Fibroblast of mammary gland (primary cell): ENCODE data around the gene DPEP2.
"Not testable (repeated sequence)": the region's sequence is repeated elsewhere in the genome, so short reads cannot be mapped to it uniquely, and the experiment has no call there.

ENCODE experiments used
- DNase-seq: peaks from one replicate; pipeline ENCODE4 v3.0.0-alpha.2; 2010; ENCODE audit warnings: low read depth
- H3K4me3 ChIP-seq: 2 replicates; pipeline ENCODE4 v1.5.1; 2011; ENCODE audit warnings: low read depth, mild to moderate bottlenecking, low read length, moderate library complexity; ENCODE audit not compliant: control insufficient read depth
- CTCF ChIP-seq: conservative IDR thresholded peaks from 2 replicates; pipeline ENCODE4 v1.5.1; 2011; ENCODE audit warnings: low read depth, low read length, inconsistent platforms; ENCODE audit not compliant: control insufficient read depth, insufficient read depth

The DPEP2 gene

GRCh38 chr16:68019167-68019680 lies 19.9 kb upstream of the DPEP2 start:
- no peak for DNase-seq
- no peak overlapping the region for H3K4me3 ChIP-seq
- TF ChIP-seq CTCF = no peak

- no peak within 1 kb of the TSS for H3K4me3 ChIP-seq
- no peak for TF ChIP-seq CTCF
- DNase-seq = no peak
Observed at GRCh38 chr16:68015681-68016080, 16.4 kb upstream of the DPEP2 start, which contains the start of gene DPEP2NB. TSS of gene DPEP2NB (minus strand) at chr16:68015911. CDS start at chr16:68015770, 141 bp downstream.

GRCh38 chr16:68013440-68013839 lies 14.2 kb upstream of the DPEP2 start:
- H3K4me3 ChIP-seq = no peak overlapping the region
- no peak for DNase-seq
- no peak for TF ChIP-seq CTCF

GRCh38 chr16:68009872-68010271 lies 10.6 kb upstream of the DPEP2 start:
- not testable (repeated sequence) for DNase-seq, H3K4me3 ChIP-seq

- no peak for DNase-seq
- no peak overlapping the region for H3K4me3 ChIP-seq
- no peak for TF ChIP-seq CTCF
Observed at GRCh38 chr16:68009157-68009735, 10.0 kb upstream of the DPEP2 start.

GRCh38 chr16:68005786-68006286 lies 6.6 kb upstream of the DPEP2 start:
- no peak for DNase-seq
- H3K4me3 ChIP-seq = no peak overlapping the region
- no peak for TF ChIP-seq CTCF

- TF ChIP-seq CTCF = no peak
- no peak overlapping the region for H3K4me3 ChIP-seq
Observed at GRCh38 chr16:68005211-68005610, 5.9 kb upstream of the DPEP2 start.

More at GRCh38 chr16:68005211-68005610, 5.9 kb upstream of the DPEP2 start:
- no peak for DNase-seq
